Body of pancreas (tissue), 4 donors: ENCODE data around the gene SPATS2. TPM values are rescaled to one million over a fixed set of nuclear protein-coding genes. Genes with fewer than 3 reads are reported as not detected.
A peak's percentile ranks its signal among the peaks of the same experiment; 100 is the strongest.
"Not testable (repeated sequence)": the region's sequence is repeated elsewhere in the genome, so short reads cannot be mapped to it uniquely, and the experiment has no call there.

ENCODE experiments used
- ATAC-seq: fragments of 150-250 bp; one replicate; pipeline ENCODE4 v1.9.1; 2016
- DNase-seq, 4 donors: peaks; one replicate each; pipeline ENCODE4 v3.0.0-alpha.2; 2019
- H3K27ac ChIP-seq, 4 donors: fragments of 200-600 bp; sonication (generic); 1 replicate in 3 of 4; 2 replicates in 1 of 4; pipeline versions ENCODE4 v1.5.1 to v1.6.1; 2016 to 2019; ENCODE audit warnings: mild to moderate bottlenecking in 1 of 4, mixed read lengths in 1 of 4, moderate library complexity in 1 of 4
- H3K27me3 ChIP-seq, 2 donors: fragments of 200-600 bp; sonication (generic); one replicate each; pipeline ENCODE4 v1.6.0; 2016; ENCODE audit warnings: mild to moderate bottlenecking in 1 of 2
- H3K36me3 ChIP-seq, 2 donors: fragments of 200-600 bp; sonication (generic); replicated peaks in 1 of 2; 2 replicates each; pipeline ENCODE4 v1.5.1; 2016; ENCODE audit warnings: low read depth in 2 of 2; ENCODE audit not compliant: insufficient read depth in 1 of 2
- H3K4me1 ChIP-seq: fragments of 200-600 bp; sonication (generic); one replicate; pipeline ENCODE4 v1.6.0; 2016
- H3K4me3 ChIP-seq, 2 donors: fragments of 200-600 bp; sonication (generic); 1 replicate in 1 of 2; 2 replicates in 1 of 2; pipeline ENCODE4 v1.5.1; 2016 to 2019
- H3K9me3 ChIP-seq, 3 donors: fragments of 200-600 bp; sonication (generic); 1 replicate in 2 of 3; 2 replicates in 1 of 3; pipeline ENCODE4 v1.5.1; 2016
- CTCF ChIP-seq, 7 experiments: fragments of 450-650 bp in 4 of 7; fragments of 200-600 bp in 3 of 7; sonication (generic) in 3 of 7; IDR thresholded peaks; one replicate each; pipeline ENCODE4 v1.5.1; 2016 to 2019; ENCODE audit warnings: antibody characterized with exemption in 7 of 7
- POLR2A ChIP-seq, 3 donors: fragments of 450-650 bp; IDR thresholded peaks; one replicate each; pipeline ENCODE4 v1.6.1; 2016; ENCODE audit warnings: antibody characterized with exemption in 3 of 3, mild to moderate bottlenecking in 2 of 3
- WGBS, 2 donors: methylation state at CpG; one replicate each; pipeline ENCODE4 v1.1.5; 2017; 5-methylcytosine and 5-hydroxymethylcytosine counted together
- intact Hi-C: fragments of 100-400 bp; cut with DNase I; formaldehyde crosslinking; loops from one replicate; pipeline ENCODE4 v1.15.1; 2023
- total RNA-seq, 2 donors: library from RNA; depleted of rRNA; stranded (reverse); fragments of >200 nt; gene quantifications; one replicate each; pipeline ENCODE4 v1.1.0, GENCODE V29; 2016

SPATS2 gene
- total RNA-seq, 2 donors from 2014 or later, result 10.9 to 17.5 TPM

GRCh38 chr12:49529414-49529813, 162.2 kb downstream of the SPATS2 start:
- no peak overlapping the region for H3K4me3 ChIP-seq
- no peak for TF ChIP-seq POLR2A (IDR thresholded peaks at IDR 0.05)
- TF ChIP-seq CTCF (IDR thresholded peaks at IDR 0.05), result no peak
- no peaks in the 10 kb centered on the region for H3K36me3 ChIP-seq
- no peak for ATAC-seq
- no peak for DNase-seq
- WGBS, 2 donors, result 86 to 100% methylated on average over 1 of the region's 1 CpG
- no peak overlapping the region for H3K27ac ChIP-seq
- no peaks in the 10 kb centered on the region for H3K9me3 ChIP-seq
- H3K27me3 ChIP-seq, result no peaks in the 10 kb centered on the region
- peaks cover 18% of the 10 kb centered on the region for H3K4me1 ChIP-seq
- intact Hi-C loops, result no loop called here

- Histone ChIP-seq H3K4me1 (peaks cover 7% of the 10 kb centered on the region), H3K36me3 (no peaks in the 10 kb centered on the region), H3K27me3 (no peaks in the 10 kb centered on the region), H3K27ac (no peak overlapping the region), H3K4me3 (no peak overlapping the region), H3K9me3 (no peaks in the 10 kb centered on the region)
- TF ChIP-seq CTCF (IDR thresholded peaks at IDR 0.05), result no peak
- no peak for TF ChIP-seq POLR2A (IDR thresholded peaks at IDR 0.05)
- intact Hi-C loops, result no loop called here
- peak in 1 of 4 donors; percentile 43 for DNase-seq
- ATAC-seq, result no peak
- WGBS, 2 donors, result 8 to 21% methylated on average over 2 of the region's 2 CpGs
These were observed 164.5 kb downstream of the SPATS2 start for GRCh38 chr12:49531745-49532144.

GRCh38 chr12:49533331-49533730, 166.1 kb downstream of the SPATS2 start:
- intact Hi-C loops, result no loop called here
- DNase-seq (peak in 2 of 4 donors; percentile 12 to 30), ATAC-seq (peak; percentile 28)
- no peaks in the 10 kb centered on the region for H3K36me3 ChIP-seq
- WGBS, 2 donors, result 30 to 34% methylated on average over 9 to 10 of the region's 10 CpGs
- no peaks in the 10 kb centered on the region for H3K9me3 ChIP-seq
- no peaks in the 10 kb centered on the region for H3K27me3 ChIP-seq
- H3K27ac ChIP-seq, result no peak overlapping the region
- no peak overlapping the region for H3K4me3 ChIP-seq
- TF ChIP-seq CTCF (IDR thresholded peaks at IDR 0.05), result no peak
- TF ChIP-seq POLR2A (IDR thresholded peaks at IDR 0.05), result no peak
- H3K4me1 ChIP-seq, result peaks cover 19% of the 10 kb centered on the region

- H3K27me3 ChIP-seq, H3K4me3 ChIP-seq, ATAC-seq, H3K27ac ChIP-seq, H3K9me3 ChIP-seq, intact Hi-C loops, DNase-seq, H3K36me3 ChIP-seq: not testable (repeated sequence)
- H3K4me1 ChIP-seq, result peaks cover 20% of the 10 kb centered on the region
- 95 to 98% methylated on average over 5 of the region's 5 CpGs for WGBS, 2 donors
These were observed 166.9 kb downstream of the SPATS2 start for GRCh38 chr12:49534122-49534521.

- intact Hi-C loops, result no loop called here
- DNase-seq, result no peak
- H3K9me3 ChIP-seq, result no peaks in the 10 kb centered on the region
- no peak overlapping the region for H3K4me3 ChIP-seq
- no peaks in the 10 kb centered on the region for H3K36me3 ChIP-seq
- TF ChIP-seq CTCF (IDR thresholded peaks at IDR 0.05) (no peak), POLR2A (IDR thresholded peaks at IDR 0.05) (no peak)
- no peak overlapping the region for H3K27ac ChIP-seq
- 81 to 85% methylated on average over 13 of the region's 13 CpGs for WGBS, 2 donors
- no peaks in the 10 kb centered on the region for H3K27me3 ChIP-seq
- peaks cover 20% of the 10 kb centered on the region for H3K4me1 ChIP-seq
- ATAC-seq, result no peak
These were observed 167.5 kb downstream of the SPATS2 start for GRCh38 chr12:49534731-49535278.
